OCI-LY3 (cell line): Measurements from ENCODE around the gene ZNF865.

Source experiments
- CTCF ChIP-seq: fragments of 200-600, 300-600 bp; sonication (generic); IDR thresholded peaks from 2 replicates; pipeline ENCODE4 v1.5.1; 2014; ENCODE audit warnings: antibody characterized with exemption, low read length, low read depth
- EZH2phosphoT487 ChIP-seq: fragments of 200-600 bp; shearing (Covaris generic); IDR thresholded peaks from 2 replicates; pipeline ENCODE4 v1.6.1; 2018; ENCODE audit warnings: antibody characterized with exemption, mixed run types, low read depth

- TF ChIP-seq CTCF: peak; percentile 68
- TF ChIP-seq EZH2phosphoT487: no peak
These were observed 33.5 kb downstream of the ZNF865 start for GRCh38 chr19:55638864-55639359.
